ENCODE results near the gene LITAF.
A peak's percentile ranks its signal among the peaks of the same experiment; 100 is the strongest.

LITAF gene

GRCh38 chr16:11586856-11587642, at the start of gene LITAF:
TSS of gene LITAF (minus strand) at chr16:11586919. CDS start at chr16:11556730, 30,189 bp downstream.
- peak; percentile 72 for DNase-seq

- DNase-seq = no peak
These were observed 49.5 kb upstream of the LITAF start for GRCh38 chr16:11636172-11636721.

GRCh38 chr16:11635679-11636171, 49.0 kb upstream of the LITAF start:
- no peak for DNase-seq

GRCh38 chr16:11635113-11635652, 48.5 kb upstream of the LITAF start:
- no peak for DNase-seq

- peak; percentile 46 for DNase-seq
These were observed 47.6 kb upstream of the LITAF start for GRCh38 chr16:11634312-11634711.

- no peak for DNase-seq
These were observed 46.4 kb upstream of the LITAF start for GRCh38 chr16:11633113-11633512.

GRCh38 chr16:11632455-11632939, 45.8 kb upstream of the LITAF start:
- DNase-seq = peak; percentile 72

GRCh38 chr16:11631214-11631613, 44.5 kb upstream of the LITAF start:
- no peak for DNase-seq

- DNase-seq = no peak
These were observed 44.0 kb upstream of the LITAF start for GRCh38 chr16:11630768-11631056.

- DNase-seq = no peak
These were observed 43.5 kb upstream of the LITAF start for GRCh38 chr16:11630046-11630767.

- peak; percentile 76 for DNase-seq
These were observed 42.6 kb upstream of the LITAF start for GRCh38 chr16:11629071-11630030.

- no peak for DNase-seq
These were observed 41.2 kb upstream of the LITAF start for GRCh38 chr16:11627822-11628457.

GRCh38 chr16:11627292-11627663, 40.6 kb upstream of the LITAF start:
- no peak for DNase-seq

GRCh38 chr16:11626657-11627291, 40.1 kb upstream of the LITAF start:
- no peak for DNase-seq

GRCh38 chr16:11625769-11626168, 39.0 kb upstream of the LITAF start:
- no peak for DNase-seq

GRCh38 chr16:11624636-11625607, 38.2 kb upstream of the LITAF start:
- DNase-seq = peak; percentile 79

GRCh38 chr16:11624205-11624604, 37.5 kb upstream of the LITAF start:
- no peak for DNase-seq

- no peak for DNase-seq
These were observed 35.4 kb upstream of the LITAF start for GRCh38 chr16:11621920-11622651.

- no peak for DNase-seq
These were observed 34.8 kb upstream of the LITAF start for GRCh38 chr16:11621539-11621919.

All from inflammatory macrophage treated with lipopolysaccharide for 4 hours (primary cell).